C4-2B (cell line): ENCODE results near the gene ST6GALNAC6.
A peak's percentile ranks its signal among the peaks of the same experiment; 100 is the strongest.

Source experiments
- H3K27ac ChIP-seq: fragments of 450-650 bp; 2 replicates; pipeline ENCODE4 v1.5.1; 2017
- ZFX ChIP-seq: fragments of 450-650 bp; IDR thresholded peaks from 2 replicates; pipeline ENCODE4 v1.6.1; 2017
- TF ChIP-seq, protein P1 (sequence below): fragments of 450-650 bp; conservative IDR thresholded peaks from 2 replicates; pipeline ENCODE4 v1.5.1; 2017; ENCODE audit warnings: mild to moderate bottlenecking

ST6GALNAC6 gene

GRCh38 chr9:127878001-127878651, 21.3 kb downstream of the ST6GALNAC6 start:
- H3K27ac ChIP-seq, result peak overlapping the region; percentile 72

DNA sequence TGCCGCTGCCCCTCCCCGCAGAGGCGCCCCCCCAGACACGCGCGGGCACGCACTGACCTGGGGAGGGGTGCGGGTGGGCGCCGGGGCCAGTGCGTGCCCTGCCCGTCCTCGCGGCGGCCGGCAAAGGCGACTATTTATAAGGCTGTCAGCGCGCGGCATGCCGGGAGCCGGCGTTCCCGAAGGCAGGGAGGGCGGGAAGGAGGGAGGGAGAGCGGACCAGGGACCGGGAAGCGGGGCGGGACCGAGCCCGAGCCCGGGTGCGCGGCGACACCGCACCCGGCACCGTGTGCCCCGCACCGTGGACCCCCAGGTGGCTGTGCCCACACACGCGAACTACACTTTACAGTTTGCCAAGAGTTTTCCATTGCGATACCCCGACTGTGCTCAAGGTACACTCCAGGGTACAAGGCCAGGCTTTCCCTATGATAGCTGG, 21.8 kb downstream of the ST6GALNAC6 start, which contains the start of gene AK1:
AK1 (minus strand) TSS at position 110 of the 433 bp plus-strand sequence. CDS start 3,058 bp downstream, outside the sequence.
- TF ChIP-seq ZFX, result no peak
- TF ChIP-seq, protein P1, sequence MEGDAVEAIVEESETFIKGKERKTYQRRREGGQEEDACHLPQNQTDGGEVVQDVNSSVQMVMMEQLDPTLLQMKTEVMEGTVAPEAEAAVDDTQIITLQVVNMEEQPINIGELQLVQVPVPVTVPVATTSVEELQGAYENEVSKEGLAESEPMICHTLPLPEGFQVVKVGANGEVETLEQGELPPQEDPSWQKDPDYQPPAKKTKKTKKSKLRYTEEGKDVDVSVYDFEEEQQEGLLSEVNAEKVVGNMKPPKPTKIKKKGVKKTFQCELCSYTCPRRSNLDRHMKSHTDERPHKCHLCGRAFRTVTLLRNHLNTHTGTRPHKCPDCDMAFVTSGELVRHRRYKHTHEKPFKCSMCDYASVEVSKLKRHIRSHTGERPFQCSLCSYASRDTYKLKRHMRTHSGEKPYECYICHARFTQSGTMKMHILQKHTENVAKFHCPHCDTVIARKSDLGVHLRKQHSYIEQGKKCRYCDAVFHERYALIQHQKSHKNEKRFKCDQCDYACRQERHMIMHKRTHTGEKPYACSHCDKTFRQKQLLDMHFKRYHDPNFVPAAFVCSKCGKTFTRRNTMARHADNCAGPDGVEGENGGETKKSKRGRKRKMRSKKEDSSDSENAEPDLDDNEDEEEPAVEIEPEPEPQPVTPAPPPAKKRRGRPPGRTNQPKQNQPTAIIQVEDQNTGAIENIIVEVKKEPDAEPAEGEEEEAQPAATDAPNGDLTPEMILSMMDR, result no peak
- H3K27ac ChIP-seq, result peak within 1 kb of the TSS; percentile 72

More at GRCh38 chr9:127878001-127878651, 21.3 kb downstream of the ST6GALNAC6 start:
- TF ChIP-seq, protein P1, result no peak

GRCh38 chr9:127876764-127877562, 22.4 kb downstream of the ST6GALNAC6 start:
- TF ChIP-seq, protein P1, result no peak
- peak; percentile 15; the same call in 1 of the 2 replicates for TF ChIP-seq ZFX
- H3K27ac ChIP-seq, result peak overlapping the region; percentile 72

- H3K27ac ChIP-seq, result no peak overlapping the region; the same call in 1 of the 2 replicates
- TF ChIP-seq, protein P1, result no peak
- no peak for TF ChIP-seq ZFX
Observed at GRCh38 chr9:127876026-127876763, 23.2 kb downstream of the ST6GALNAC6 start.

DNA sequence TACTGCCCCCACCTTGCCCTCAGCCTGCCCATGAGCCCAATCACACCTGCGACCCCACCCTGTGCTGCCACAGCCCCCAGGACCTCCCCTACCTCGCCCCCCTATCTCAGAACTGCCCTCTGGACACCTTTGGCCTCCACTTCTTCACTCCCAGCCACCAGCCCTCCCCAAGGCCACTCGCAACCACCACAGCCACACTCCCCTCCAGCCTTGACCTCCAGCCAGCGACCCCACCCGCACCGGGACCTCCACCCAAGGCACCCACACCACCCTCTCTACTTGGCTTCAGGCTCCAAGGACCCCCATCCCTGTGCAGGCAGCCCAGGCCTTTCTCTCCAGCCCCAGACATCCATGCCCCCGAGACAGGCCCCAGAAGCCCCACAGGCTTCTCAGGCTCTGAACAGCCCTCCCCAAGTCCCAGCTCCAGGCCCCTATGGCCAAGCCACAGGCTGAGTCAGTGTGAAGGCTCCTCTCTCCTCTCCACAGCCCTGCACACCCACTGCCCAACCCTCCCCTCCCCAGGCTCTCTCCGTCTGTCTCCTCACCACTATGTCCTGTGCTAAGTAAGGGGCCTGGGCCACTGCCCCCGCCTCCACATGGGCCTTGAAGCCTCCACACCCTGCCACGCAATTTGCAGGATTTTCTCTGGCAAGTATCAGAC, 24.0 kb downstream of the ST6GALNAC6 start:
- TF ChIP-seq, protein P1, result no peak
- TF ChIP-seq ZFX, result no peak
- H3K27ac ChIP-seq, result no peak overlapping the region

DNA sequence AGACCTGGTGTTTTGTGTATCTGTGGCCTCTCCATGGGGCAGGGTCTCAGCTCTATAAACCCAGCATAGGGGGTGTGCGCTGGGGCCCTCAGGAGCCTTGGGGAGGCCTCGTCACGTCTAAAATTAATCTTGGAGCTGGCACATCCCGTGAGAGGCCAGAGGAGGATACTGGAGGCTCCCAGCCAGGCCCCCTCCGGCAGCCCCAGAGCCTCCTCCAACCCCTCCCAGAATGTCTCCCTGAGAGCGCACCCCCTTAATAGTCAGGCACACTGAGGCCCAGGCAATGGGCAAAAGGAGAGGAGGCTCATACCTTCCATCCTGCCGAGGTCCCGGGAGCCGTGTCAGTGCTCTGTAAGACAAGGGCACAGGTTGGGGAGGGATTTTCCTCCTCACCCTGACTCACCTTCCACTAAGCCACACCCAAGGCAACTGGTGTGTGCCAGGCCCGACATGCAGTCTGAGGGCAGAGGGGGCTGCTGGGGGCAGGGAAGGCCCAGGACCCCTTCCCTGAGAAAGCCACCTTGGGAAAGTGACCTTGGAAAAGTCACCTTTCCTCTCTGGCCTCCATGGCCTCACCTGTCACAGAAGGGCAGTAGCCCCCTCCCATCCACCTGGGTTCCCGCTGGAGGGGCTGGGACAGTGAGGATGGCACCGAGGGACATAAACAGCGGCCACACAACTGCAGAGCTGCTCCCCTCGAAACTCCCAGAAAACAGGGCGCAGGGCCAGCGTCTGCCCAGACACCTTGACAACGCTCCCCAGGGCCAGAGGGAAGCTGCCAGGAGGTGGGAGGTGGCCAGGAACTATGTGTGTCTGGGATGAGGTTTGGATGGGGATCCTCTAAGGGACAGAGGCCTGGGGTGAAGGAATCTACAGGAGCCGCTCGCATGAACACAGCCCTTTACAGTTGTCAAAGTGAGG, 24.8 kb downstream of the ST6GALNAC6 start:
- TF ChIP-seq, protein P1, result no peak
- TF ChIP-seq ZFX, result no peak
- no peak overlapping the region; the same call in 1 of the 2 replicates for H3K27ac ChIP-seq
